H1 (cell line): Measurements from ENCODE around the gene LYPD1. TPM values are rescaled to one million over a fixed set of nuclear protein-coding genes. Genes with fewer than 3 reads are reported as not detected.

Experiments
- CTCF ChIP-seq, 3 experiments: IDR thresholded peaks; 1 replicate in 2 of 3; 2 replicates in 1 of 3; pipeline versions ENCODE4 v1.5.1 to v1.6.1; 2011; ENCODE audit warnings: low read length in 3 of 3, mild to moderate bottlenecking in 3 of 3, inconsistent platforms in 2 of 3, low read depth in 1 of 3, moderate library complexity in 1 of 3; ENCODE audit not compliant: insufficient read depth in 1 of 3; ENCODE audit errors: control extremely low read depth in 1 of 3
- KDM1A ChIP-seq: fragments of 200-600, 300-600 bp; sonication (generic); IDR thresholded peaks from 2 replicates; pipeline ENCODE4 v1.7.1; 2016; ENCODE audit warnings: mild to moderate bottlenecking, low read length, borderline replicate concordance
- MAFK ChIP-seq: IDR thresholded peaks from 2 replicates; pipeline ENCODE4 v1.6.1; 2012; ENCODE audit warnings: low read depth, mild to moderate bottlenecking, improper control_type of control experiment, low read length
- RBBP5 ChIP-seq: IDR thresholded peaks from 2 replicates; pipeline ENCODE4 v1.7.1; 2012; ENCODE audit warnings: low read depth, mild to moderate bottlenecking, inconsistent platforms, low read length, moderate library complexity, borderline replicate concordance
- polyA plus RNA-seq, 7 experiments: library from polyadenylated mRNA; depleted of rRNA in 3 of 7; stranded (reverse) in 5 of 7; unstranded in 2 of 7; fragments of >200 nt in 5 of 7; fragments of 200-250 nt in 2 of 7; gene quantifications; 1 replicate in 5 of 7; 2 replicates in 1 of 7; 4 replicates in 1 of 7; pipeline versions ENCODE4 v1.2.1 to v1.2.3, GENCODE V29; 2011 to 2013; ENCODE audit warnings: missing spikeins in 2 of 7, mixed read lengths in 2 of 7
- total RNA-seq: library from RNA; stranded (reverse); fragmentation: NEBNext Ultra II Directional; extraction: Animal tissue kit (Norgen Biotek cat#: 25700); gene quantifications from 2 replicates; pipeline ENCODE4 v1.2.1, GENCODE V29; 2021

LYPD1 gene
- total and polyA plus RNA-seq, 2 of the 8 experiments (the other 6 are each of a cell fraction or from before 2014, with no cell fraction given) = 1.9 to 2.7 TPM

- TF ChIP-seq CTCF (IDR thresholded peaks at IDR 0.05; ENCODE audit: control extremely low read depth in 1 of 3, insufficient read depth in 1 of 3, low read depth in 1 of 3, low read length in 3 of 3) (peak in 1 of 3 experiments; percentile 2; a peak in 1 of 4 replicates), MAFK (no peak), KDM1A (no peak), RBBP5 (0 out of 2 replicates have a peak, but pooled peaks have one; percentile 8)
Measured at GRCh38 chr2:132671151-132671835, 1.3 kb upstream of the LYPD1 start (continued).
